ENCODE data around the gene TBX2. TPM values are rescaled to one million over a fixed set of nuclear protein-coding genes. Genes with fewer than 3 reads are reported as not detected.

TBX2 gene
- total and polyA plus RNA-seq, 2 of the 13 experiments (the other 11 are each of a cell fraction or from before 2014, with no cell fraction given), result 2.8 to 15.3 TPM

- TF ChIP-seq NFATC3 (CRISPR knock-in tag; IDR thresholded peaks at IDR 0.05), result no peak
- no peak for TF ChIP-seq ZNF749 (CRISPR knock-in tag; IDR thresholded peaks at IDR 0.05; ENCODE audit: borderline replicate concordance)
- TF ChIP-seq ZNF234 (CRISPR knock-in tag; conservative IDR thresholded peaks at IDR 0.05), result no peak
- TF ChIP-seq POLR2G (IDR thresholded peaks at IDR 0.05; ENCODE audit: low read depth, low read length), result no peak
- no peak for TF ChIP-seq EED (CRISPR knock-in tag; IDR thresholded peaks at IDR 0.05)
- TF ChIP-seq TRIM24 (CRISPR knock-in tag; IDR thresholded peaks at IDR 0.05), result no peak
- no peak for TF ChIP-seq NCOA1 (CRISPR knock-in tag; IDR thresholded peaks at IDR 0.05)
- TF ChIP-seq MTF1 (CRISPR knock-in tag; IDR thresholded peaks at IDR 0.05), result no peak
- TF ChIP-seq ZNF7 (CRISPR knock-in tag; IDR thresholded peaks at IDR 0.05), result no peak
- TF ChIP-seq PTBP1 (IDR thresholded peaks at IDR 0.05; ENCODE audit: low read depth, low read length, poor library complexity, severe bottlenecking), result no peak
- no peak for TF ChIP-seq TSC22D2 (CRISPR knock-in tag; IDR thresholded peaks at IDR 0.05; ENCODE audit: borderline replicate concordance)
- no peak for TF ChIP-seq HNF4G (IDR thresholded peaks at IDR 0.05; ENCODE audit: borderline replicate concordance, low read depth, low read length)
- TF ChIP-seq HNF4G (CRISPR knock-in tag; IDR thresholded peaks at IDR 0.05; ENCODE audit: borderline replicate concordance, low read depth), result 0 out of 2 replicates have a peak, but pooled peaks have one; percentile 10
- TF ChIP-seq NFYB (CRISPR knock-in tag; IDR thresholded peaks at IDR 0.05), result 0 out of 2 replicates have a peak, but pooled peaks have one; percentile 1
- no peak for TF ChIP-seq NR3C1 (CRISPR knock-in tag; IDR thresholded peaks at IDR 0.05)
- no peak for TF ChIP-seq MXD3 (CRISPR knock-in tag; IDR thresholded peaks at IDR 0.05)
- TF ChIP-seq KLF12 (CRISPR knock-in tag; IDR thresholded peaks at IDR 0.05; ENCODE audit: borderline replicate concordance), result peak; percentile 14; the same call in 1 of the 2 replicates
- no peak for TF ChIP-seq THAP8 (CRISPR knock-in tag; IDR thresholded peaks at IDR 0.05; ENCODE audit: borderline replicate concordance)
- no peak for TF ChIP-seq REPIN1 (CRISPR knock-in tag; IDR thresholded peaks at IDR 0.05; ENCODE audit: borderline replicate concordance, low read depth)
- TF ChIP-seq DDIT3 (CRISPR knock-in tag; IDR thresholded peaks at IDR 0.05), result no peak
- TF ChIP-seq ZHX2 (IDR thresholded peaks at IDR 0.05; ENCODE audit: low read depth), result no peak
- no peak for TF ChIP-seq ZHX2 (CRISPR knock-in tag; IDR thresholded peaks at IDR 0.05; ENCODE audit: borderline replicate concordance)
- TF ChIP-seq IRF1 (CRISPR knock-in tag; IDR thresholded peaks at IDR 0.05; ENCODE audit: low read depth), result no peak
Measured at GRCh38 chr17:61455324-61456060, 55.8 kb downstream of the TBX2 start (continued).
